GM12874 (cell line): ENCODE results near the gene PRR35.

ENCODE experiments used
- CTCF ChIP-seq: IDR thresholded peaks from 2 replicates; pipeline ENCODE4 v1.5.1; 2011; ENCODE audit warnings: low read depth, mild to moderate bottlenecking, control low read depth, low read length, moderate library complexity; ENCODE audit not compliant: insufficient read depth

The PRR35 gene

GRCh38 chr16:583470-583814, 23.2 kb downstream of the PRR35 start:
- no peak for TF ChIP-seq CTCF

GRCh38 chr16:583815-584591, 23.8 kb downstream of the PRR35 start:
- TF ChIP-seq CTCF = no peak

- no peak for TF ChIP-seq CTCF
Measured at GRCh38 chr16:585351-585750, 25.2 kb downstream of the PRR35 start.

GRCh38 chr16:586047-586644, 26.0 kb downstream of the PRR35 start:
- no peak for TF ChIP-seq CTCF

GRCh38 chr16:586645-587590, 26.7 kb downstream of the PRR35 start:
- TF ChIP-seq CTCF = no peak

- TF ChIP-seq CTCF = no peak
Measured at GRCh38 chr16:588639-588888, 28.4 kb downstream of the PRR35 start.

GRCh38 chr16:588889-589657, 28.9 kb downstream of the PRR35 start:
- no peak for TF ChIP-seq CTCF
